Tongue (tissue), 2 donors: Measurements from ENCODE around the gene QSOX2. TPM values are rescaled to one million over a fixed set of nuclear protein-coding genes. Genes with fewer than 3 reads are reported as not detected.

Experiments used
- DNase-seq: peaks from one replicate; pipeline ENCODE4 v3.0.0-alpha.2; 2015
- total RNA-seq: library from RNA; depleted of rRNA; stranded (reverse); fragments of >200 nt; gene quantifications from one replicate; pipeline ENCODE4 v1.2.3, GENCODE V29; 2014

Gene QSOX2
- total RNA-seq, 1 donor from 2014 or later = 9.0 TPM

DNA sequence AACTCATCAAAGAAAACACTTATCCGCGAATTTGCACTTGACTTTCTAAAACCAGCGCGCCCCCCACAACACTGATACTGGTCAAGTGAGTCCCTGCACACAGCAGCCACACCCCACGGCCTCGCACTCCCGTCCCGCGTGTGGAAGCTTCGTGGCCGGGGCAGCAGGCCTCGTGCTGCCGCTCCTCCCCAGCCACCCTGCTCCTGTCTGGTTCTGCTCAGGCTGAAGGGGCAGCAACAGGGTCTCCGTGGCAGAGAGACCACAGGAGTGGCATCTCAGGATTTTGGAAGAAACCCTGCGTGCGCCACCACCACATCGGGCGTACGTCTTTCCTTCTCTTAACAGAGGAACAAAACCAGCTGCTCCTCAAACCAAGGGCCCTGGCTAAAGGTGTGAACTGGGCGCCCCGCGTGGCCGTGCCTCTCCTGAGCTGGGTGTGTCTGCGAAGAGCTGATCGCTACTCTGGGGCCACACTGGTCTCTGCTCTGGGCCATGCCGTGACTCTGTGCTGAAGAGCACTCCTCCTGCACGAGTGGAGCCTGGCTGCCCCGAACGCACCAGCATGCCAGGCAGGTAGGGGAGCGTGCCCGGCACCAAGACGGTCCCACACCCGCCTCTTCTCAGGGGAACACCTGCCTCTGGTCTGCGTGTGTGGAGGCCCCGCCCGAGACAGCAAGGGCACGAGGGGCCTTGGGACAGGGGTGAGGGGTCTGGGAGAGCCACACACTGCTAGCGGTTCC lies 23.3 kb downstream of the QSOX2 start:
- no peak for DNase-seq

DNA sequence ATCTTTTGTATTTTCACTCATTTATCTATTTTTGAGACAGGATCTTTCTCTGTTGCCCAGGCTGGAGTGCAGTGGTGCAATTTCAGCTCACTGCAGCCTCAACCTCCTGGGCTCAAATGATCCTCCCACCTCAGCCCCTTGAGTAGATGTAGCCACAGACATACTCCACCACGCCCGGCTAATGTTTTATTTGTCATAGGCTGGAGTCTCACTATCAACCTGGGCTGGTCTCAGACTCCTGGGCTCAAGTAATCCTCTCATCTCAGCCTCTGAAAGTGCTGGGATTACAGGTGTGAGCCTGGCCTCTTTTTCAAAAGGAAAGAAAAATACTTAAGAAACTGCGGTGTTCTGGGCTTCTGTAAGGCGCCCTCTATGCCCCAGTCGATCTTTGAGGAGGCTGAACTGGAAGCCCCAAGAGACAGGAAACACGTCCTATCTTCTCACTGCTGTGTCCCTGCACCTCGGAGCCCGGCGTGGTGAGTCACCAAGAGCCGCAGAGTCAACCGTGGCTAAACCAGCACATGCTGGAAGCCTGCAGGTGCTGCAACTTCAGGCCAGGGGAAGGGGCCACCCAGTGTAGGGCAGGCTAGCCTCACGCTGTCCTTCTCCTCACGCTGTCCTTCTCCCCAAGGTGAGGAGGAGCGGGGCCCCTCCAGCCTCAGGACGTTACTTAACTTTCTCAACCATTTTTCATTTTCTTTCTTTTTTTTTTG lies 25.4 kb downstream of the QSOX2 start:
- no peak for DNase-seq

DNA sequence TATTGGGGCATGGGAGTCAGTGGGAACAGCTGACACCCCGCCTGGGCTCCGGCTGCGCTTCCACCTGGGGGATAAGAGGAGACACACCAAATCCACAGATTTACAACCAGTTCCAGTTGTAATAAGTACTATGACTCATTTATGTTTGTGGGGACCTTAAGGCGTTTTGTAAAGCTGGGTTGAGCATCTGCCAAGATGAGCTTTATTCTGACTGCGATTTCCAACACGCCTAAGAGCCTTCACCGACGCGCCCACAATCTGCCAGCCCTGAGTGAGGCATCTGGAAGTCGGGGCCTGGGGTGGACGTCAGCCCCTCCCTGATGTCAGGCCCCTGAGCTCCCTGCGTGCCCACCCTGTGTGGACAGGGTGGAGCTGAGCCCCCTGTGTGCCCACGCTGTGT lies 26.3 kb downstream of the QSOX2 start:
- DNase-seq = peak; percentile 78

DNA sequence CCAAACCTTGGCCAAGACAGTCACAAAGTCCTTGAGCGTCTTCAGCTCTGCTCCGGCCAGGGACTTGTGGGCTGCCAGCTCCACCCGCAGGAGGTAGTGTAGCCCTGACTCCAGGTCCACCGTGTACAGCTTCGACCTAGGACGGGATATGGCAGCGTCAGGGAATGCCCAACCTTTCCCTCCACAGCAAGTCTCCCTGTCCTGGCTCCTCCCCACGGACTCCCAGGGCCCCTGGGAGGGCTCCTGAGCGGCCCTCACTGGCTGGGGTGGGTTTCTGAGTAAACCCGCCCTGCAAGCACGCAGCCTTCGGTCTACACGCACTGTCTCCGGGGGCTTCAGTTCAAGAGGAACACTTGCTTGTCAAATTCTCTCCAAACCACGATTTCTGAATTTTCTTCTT lies 26.9 kb downstream of the QSOX2 start:
- DNase-seq = no peak

DNA sequence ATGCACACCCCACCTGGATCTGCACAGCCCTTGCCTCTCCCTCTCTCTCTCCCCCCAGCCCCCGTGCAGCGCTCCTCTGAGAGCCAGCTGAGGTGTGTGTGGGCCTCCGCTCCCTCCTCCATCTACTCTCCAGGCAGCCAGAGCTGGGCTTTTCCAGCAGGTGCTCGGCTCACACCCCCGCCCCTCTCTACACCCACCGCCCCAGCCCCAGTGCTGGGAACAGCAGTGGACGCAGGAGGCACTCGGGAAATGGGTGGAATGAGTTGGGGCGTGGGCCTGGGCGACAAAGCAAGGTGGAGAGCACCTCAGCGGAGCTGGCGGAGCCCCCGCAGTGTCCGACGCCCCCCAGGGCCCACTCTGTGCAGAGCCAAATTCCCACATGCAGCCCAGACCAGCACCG lies 27.3 kb downstream of the QSOX2 start:
- DNase-seq = no peak

DNA sequence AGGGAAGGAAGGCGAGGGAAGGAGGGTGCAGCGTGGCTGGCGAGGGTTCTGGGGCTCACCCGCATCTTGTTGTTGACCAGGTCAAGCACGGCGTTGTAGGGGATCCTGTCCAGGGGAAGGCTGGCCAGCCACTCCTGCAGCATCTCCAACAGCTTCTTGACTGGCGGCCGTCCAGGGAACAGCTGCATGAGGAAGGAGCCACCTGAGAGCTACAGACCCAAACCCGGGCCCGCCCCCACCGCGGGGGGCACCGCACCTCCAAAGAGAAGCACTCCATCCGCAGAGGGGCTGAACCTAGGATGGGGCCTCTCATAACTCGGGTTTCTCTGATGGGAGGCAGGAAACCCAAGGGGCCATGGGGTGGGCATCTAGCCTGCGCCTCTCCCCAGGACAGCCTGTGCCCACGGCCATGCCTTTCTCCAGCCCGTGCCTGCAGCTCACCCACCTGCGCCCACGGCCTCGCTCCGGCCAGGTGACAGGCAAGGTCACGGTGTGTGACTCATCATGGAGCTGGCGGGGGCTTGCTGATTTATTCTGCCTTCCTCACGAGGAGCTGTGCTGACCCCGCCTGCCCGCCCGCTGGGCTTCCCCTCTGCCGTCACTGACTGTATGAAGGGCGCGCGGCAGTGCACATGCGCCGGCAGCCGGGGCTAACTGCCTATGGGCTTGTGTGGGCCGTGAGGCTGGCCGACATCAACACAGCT lies 28.9 kb downstream of the QSOX2 start:
- DNase-seq = no peak

DNA sequence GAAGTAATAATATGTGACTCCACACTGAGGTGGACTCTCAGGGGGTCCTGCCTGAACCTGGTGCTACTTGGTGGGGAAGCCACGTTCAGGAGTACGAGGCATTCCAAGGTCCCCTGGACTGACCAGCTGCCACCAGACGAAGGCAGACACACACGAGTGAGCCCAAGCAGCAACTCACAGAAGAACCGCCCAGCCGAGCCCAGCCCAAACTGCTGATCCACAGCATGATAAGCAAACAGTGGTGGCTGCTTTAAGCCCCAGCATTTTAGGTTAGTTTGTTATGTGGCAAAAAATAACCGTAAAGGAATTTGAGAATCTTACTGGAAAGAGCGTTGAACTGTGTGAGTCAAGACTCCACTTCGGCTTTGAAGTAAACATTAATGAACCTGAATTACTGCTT lies 31.9 kb downstream of the QSOX2 start:
- no peak for DNase-seq

DNA sequence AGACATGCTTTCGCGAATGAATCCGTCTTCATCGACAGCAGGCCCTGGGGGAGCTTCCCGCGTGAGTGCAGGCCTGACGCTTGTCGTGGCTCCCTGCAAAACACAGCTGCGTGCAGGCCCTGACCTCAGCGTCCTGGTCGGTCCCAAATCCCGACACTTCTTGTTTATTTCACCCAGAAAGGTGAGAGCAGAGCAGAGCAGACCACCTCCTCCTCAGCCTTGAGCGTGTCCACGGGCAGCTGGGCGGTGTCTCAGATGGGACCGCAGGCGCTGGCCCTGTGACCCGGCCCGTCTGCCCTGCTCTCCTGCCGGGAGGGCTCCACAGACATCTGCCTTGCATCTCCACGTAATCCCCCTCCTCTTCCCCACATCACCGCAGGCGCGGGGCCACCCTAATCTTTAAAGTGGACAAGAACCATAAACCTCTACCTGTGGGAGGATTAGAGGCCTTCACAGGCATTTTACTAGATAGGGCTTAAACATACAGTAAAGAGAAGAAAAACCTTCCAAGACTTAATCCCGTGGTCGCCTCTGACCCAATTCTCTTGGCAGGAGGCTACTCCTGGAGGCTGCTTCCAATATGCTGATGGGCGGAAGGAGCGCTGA lies 33.2 kb downstream of the QSOX2 start:
- DNase-seq = no peak

DNA sequence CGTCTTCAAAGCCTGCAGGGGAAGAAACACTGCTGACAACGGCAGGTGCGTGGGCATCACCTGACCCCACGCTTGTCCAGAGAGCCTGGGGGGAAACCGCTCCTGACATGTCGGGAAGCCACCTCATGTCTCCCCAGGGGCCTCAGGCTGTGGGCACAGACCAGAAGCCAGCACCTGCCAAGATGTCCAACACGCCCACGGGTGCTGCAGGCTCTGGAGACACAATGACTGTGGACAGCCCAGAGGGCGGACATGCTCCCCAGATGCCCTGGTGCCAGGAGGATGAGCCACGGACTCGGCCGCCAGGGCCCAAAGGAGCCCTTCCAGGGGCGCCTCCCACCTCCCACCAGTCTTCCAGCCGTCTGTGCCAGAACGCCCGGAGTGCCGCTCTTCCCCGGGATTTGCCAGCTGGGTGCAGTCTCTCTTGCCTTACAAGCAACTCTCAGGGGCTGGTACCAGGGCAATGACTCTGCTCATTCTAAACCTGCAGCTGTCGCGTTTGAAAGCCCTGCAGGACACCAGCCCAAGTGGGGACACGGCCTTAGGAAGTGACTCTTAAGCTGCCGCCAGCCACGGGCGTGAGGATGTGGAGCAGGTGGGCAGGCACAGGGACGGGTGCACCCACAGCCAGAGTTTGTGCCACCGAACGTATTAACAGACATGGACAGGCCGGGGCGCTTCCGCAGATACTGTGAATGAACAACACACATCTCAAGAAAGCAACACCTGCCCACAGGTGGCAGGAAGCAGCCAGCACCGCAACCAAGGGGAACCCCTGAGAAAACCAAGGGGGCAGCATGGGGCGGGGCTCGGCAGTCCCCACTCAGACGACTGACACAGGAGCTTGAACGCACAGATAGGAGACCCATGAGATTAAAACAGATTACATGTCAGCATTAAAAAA lies 33.9 kb downstream of the QSOX2 start:
- peak; percentile 24 for DNase-seq

DNA sequence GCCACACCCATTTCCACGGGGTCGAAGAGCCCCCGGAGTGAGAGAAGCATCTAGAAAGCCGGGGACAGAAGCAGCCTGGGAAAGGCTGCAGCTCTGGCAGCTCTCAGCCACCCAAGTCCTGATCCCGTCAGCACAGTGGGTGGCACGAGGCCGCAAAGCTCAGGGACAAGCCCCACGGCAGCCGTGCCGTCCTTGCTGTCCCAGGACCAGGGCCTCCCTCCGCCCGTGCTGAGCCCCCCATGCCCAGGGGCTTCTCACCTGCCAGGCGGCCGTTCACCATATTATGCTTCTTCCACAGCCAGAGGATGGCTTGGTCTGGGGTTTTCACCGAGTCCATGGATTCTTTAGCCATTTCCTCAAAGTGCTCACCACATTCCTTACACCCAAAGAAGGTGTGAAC lies 34.6 kb downstream of the QSOX2 start:
- no peak for DNase-seq

DNA sequence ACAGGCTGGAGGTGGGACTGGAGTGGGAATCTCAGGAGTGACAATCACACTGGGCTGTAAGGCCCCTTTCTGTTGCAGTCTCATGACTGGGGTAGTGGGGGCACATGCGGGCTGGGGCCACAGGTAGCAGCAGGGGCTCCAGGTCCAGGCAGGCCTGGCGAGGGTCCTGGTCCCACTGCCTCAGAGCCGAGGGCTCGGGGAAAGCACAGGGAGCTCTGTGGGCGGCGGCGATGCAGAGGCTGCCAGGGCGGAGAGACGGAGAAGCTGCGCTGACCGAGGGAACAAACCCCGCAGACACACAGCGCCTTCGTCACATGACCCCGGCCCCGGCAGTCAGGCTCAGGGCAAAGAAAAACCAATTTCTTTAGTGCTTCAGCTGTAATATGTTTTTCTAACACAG lies 35.3 kb downstream of the QSOX2 start:
- no peak for DNase-seq

DNA sequence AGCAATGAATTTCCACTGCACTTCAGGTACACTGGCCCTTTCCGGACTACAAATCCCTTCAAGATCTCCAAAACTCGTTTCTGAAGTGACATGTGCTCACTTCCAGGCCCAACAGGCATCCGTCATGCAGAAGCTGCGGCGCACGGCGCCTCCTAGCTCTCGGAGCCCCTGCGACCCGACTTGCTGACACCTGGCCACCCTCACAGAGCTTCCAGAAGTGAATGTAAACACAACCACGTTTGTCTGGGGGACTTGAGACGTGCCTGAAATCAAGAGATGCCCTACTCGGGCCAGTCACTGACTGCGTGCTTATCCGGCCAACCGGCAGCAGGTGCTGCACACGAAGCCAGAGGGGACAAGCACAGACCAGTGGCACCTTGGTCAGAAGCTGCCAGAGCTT lies 35.8 kb downstream of the QSOX2 start:
- DNase-seq = no peak

DNA sequence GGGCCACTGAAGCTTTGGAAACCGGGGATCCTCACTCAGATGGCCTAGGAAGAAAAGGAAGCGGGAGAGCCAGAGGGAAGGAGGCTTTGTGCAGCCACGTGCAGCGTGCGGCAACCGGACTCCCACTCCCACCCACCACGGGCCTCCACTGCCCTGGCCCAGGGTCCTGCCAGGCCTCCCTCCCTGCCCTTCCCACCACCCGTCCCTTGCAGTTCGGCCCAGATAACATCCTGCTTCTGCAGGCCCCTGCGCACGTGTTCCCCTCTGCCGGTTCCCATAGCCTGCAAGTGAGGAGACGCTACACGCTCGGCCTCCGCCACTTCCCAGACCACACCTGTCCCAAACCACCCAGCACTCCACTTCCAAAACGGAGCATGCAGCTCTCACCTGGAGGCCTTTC lies 36.4 kb downstream of the QSOX2 start:
- DNase-seq = no peak

DNA sequence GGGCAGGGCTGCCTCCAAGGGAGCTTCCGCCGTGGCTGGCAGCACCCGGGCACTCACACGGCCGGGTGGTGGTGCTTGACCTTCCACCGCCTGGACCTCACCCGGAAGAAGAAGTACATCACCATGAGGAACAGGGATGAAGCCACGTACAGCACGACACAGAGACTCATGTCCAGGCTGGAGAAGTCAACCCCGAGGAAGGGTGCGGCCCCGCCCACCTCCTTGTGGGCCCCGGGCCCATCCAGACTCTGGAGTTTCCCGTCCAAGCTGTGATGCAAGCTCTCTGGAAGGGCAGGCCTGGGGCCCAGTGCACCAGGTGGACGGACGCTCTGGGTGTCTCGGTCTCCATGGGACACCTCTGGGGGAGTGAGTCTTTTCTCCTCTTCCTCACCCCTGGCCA lies 36.9 kb downstream of the QSOX2 start:
- DNase-seq = no peak

DNA sequence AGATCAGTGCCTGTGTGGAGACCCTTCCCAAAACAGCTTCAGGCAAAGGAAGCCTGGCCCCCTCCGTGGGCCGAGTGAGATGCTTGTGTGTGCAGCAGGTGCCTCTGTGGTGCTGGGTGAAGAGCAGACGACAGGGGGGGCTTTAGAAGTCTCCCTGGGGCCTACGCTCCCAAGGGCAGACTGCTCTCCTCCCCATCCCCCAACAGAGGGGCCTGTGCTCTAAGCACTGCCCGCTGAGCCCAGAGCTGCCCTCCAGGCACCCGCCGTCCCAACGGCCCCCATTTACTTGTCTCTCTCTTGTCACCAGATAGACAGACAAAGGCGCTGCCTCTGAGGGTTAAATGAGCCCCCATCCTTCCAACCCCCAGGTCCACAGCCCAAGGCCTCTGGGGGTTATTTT lies 38.0 kb downstream of the QSOX2 start:
- no peak for DNase-seq

DNA sequence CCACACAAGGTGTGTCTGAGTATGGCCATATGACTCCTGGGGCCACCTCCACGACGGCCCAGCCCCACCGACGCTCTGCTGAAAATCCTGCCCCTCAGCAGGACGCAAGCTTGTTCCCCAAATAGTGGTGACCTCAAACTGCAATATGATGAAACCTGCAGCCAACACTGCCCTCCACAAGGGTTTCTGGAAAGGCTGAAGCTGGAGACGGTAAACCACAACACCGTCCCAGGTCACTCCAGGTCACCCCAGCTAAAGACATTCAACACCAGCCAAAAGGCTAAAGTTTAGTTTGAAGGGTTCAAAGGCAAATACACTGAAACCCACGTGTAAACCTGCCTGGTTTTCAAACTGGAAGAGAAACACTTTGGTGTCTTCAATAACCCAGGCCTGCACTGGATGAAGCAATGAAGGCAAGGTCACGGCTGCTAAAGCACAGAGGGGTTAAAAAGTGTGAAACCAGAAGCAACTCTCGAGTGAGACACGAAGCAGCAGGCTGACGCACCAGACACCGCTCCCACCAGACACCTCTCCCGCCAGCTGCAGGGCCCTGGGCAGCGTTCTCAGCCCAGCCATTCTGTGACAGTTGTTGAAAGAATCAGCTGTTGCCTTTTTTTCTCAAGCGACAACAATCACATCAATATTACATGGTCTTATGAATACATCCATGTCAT lies 38.9 kb downstream of the QSOX2 start:
- DNase-seq = peak; percentile 36

DNA sequence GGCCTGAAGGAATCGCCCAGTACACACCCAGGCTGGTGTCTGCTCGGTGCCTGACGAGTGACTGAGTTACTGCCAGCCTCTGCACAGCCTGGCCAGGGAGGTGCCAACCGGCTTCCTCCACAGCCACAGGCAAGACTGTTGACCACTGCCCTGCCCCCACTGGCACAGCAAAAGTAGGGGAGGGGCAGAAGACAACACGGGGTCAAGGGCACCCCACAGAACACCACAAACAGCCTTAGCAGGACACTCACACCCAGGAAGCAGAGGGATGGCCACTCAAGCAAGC lies 40.0 kb downstream of the QSOX2 start:
- DNase-seq = no peak

DNA sequence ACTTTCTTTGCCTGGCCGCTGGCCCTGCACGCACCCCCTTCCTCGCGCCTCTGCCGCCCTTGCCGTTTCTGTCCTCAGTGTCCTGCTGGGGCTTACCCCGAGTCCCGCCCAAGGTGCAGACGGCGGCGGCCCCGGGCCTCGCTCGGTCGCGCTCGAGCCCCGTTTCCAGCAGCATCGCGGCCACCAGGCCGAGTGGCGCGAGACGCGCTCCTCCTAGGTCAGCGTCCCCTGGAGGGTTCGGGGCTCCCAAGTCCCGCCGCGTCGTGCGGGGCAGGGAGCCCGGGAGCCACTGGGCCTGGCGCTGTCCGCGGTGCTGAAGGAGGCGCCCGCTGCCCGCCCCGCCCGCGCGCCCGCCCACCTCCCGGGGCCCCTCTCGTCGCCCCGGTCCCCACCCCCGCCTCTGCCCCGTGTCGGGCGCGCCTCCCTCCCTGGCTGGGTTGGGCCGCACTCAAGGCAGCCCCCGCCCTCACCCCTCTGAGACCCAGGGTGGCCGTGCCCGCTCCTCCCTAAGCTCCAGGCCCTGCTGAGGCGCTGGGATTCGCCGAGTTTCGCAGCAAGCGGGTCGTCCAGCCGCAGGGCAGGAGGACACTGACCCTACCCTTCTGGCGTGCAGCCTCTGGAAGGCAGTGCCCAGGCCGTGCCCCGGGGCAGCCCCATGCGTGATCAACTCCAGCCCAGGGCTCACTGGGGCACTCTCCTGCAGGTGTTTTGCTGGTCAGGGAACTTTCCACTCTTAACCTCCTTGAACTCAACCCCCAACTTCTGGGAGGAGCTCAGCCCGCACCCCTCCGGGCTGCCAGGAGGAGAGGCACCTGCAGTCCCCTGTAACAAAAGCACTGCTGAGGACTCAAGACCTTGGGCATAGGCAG lies 40.5 kb downstream of the QSOX2 start, which contains the start of gene LHX3:
LHX3 (minus strand) TSS at position 291 of the 869 bp plus-strand sequence; CDS start at position 175, 116 bp downstream.
- DNase-seq = peak; percentile 71

DNA sequence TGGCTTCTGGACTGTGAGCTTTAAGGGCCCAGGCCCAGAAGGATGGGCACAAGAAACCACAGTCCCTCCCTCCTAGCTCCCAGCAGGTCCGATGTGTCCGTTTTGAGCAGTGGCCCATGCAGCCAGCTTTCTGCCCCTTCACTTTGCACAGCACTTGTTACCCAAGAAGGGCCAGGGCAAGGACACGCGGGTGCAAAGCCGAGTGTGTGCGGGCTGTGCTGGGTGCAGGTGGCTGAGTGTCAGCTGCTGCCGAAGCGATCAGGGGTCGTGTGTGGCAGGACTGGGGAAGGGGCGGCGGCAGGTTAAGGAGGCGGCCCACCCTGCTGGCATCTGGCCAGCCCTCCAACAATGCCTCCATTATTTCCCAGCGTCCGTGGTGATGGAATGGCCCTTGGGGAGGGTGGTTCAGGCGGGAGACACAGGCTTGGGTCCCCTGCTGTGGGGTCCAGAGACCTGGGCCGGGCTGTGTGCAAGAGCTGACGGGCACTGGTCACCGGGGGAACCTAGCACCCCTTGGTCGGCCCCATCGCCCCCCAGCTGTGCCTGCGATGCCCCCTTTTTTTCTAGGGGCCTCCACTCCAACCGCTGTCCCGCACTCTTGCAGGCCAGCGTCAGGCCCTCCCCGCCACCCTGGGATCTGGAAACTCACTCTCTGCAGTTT lies 41.3 kb downstream of the QSOX2 start:
- DNase-seq = no peak
